ENCODE results near the gene LRRC37B. TPM values are rescaled to one million over a fixed set of nuclear protein-coding genes. Genes with fewer than 3 reads are reported as not detected.
"Not testable (repeated sequence)": the region's sequence is repeated elsewhere in the genome, so short reads cannot be mapped to it uniquely, and the experiment has no call there.

The LRRC37B gene
- total RNA-seq, 1 donor from 2014 or later = 27.6 TPM

- not testable (repeated sequence) for DNase-seq (ENCODE audit: low spot score, unreplicated experiment); H3K9me3 Mint-ChIP-seq (ENCODE audit: low read depth); H3K27me3 Mint-ChIP-seq; H3K4me3 Mint-ChIP-seq (ENCODE audit: low read depth); H3K27ac Mint-ChIP-seq; H3K36me3 Mint-ChIP-seq (ENCODE audit: insufficient read depth); H3K4me1 Mint-ChIP-seq (ENCODE audit: low read depth)
Measured at GRCh38 chr17:32092062-32092461, 84.9 kb downstream of the LRRC37B start.

DNA sequence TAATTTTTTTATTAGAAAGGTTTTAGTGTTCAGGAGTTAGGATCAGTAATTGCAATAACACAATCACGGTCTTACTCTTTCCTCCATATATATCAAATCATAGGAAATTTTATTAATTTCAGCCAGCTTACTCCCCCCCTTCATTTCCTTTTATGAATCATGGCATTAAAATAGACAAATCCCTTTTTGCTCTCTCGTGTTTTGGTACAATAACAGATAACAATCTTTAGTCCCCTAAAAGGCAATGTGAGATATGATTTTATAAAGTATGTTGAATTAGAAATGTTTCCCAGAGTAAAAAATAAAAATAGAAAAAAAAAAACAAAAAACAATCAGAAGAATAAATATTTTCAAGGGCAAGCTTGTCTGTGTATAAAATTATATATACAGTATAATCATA is 92.5 kb downstream of the LRRC37B start:
- H3K9me3 Mint-ChIP-seq (ENCODE audit: low read depth) = no peaks in the 10 kb centered on the region
- no peak overlapping the region for H3K27ac Mint-ChIP-seq
- no peak for DNase-seq (ENCODE audit: low spot score, unreplicated experiment)
- H3K4me3 Mint-ChIP-seq (ENCODE audit: low read depth) = no peak overlapping the region
- H3K4me1 Mint-ChIP-seq (ENCODE audit: low read depth) = peaks cover 2% of the 10 kb centered on the region
- no peaks in the 10 kb centered on the region for H3K36me3 Mint-ChIP-seq (ENCODE audit: insufficient read depth)
- peaks cover 7% of the 10 kb centered on the region for H3K27me3 Mint-ChIP-seq
- TF ChIP-seq, protein P1, sequence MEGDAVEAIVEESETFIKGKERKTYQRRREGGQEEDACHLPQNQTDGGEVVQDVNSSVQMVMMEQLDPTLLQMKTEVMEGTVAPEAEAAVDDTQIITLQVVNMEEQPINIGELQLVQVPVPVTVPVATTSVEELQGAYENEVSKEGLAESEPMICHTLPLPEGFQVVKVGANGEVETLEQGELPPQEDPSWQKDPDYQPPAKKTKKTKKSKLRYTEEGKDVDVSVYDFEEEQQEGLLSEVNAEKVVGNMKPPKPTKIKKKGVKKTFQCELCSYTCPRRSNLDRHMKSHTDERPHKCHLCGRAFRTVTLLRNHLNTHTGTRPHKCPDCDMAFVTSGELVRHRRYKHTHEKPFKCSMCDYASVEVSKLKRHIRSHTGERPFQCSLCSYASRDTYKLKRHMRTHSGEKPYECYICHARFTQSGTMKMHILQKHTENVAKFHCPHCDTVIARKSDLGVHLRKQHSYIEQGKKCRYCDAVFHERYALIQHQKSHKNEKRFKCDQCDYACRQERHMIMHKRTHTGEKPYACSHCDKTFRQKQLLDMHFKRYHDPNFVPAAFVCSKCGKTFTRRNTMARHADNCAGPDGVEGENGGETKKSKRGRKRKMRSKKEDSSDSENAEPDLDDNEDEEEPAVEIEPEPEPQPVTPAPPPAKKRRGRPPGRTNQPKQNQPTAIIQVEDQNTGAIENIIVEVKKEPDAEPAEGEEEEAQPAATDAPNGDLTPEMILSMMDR (IDR thresholded peaks at IDR 0.05; ENCODE audit: unreplicated experiment) = no peak

GRCh38 chr17:32100323-32100722 is 93.1 kb downstream of the LRRC37B start:
- H3K27me3 Mint-ChIP-seq; H3K36me3 Mint-ChIP-seq (ENCODE audit: insufficient read depth); H3K27ac Mint-ChIP-seq; H3K9me3 Mint-ChIP-seq (ENCODE audit: low read depth); H3K4me1 Mint-ChIP-seq (ENCODE audit: low read depth); H3K4me3 Mint-ChIP-seq (ENCODE audit: low read depth); DNase-seq (ENCODE audit: low spot score, unreplicated experiment): not testable (repeated sequence)

DNA sequence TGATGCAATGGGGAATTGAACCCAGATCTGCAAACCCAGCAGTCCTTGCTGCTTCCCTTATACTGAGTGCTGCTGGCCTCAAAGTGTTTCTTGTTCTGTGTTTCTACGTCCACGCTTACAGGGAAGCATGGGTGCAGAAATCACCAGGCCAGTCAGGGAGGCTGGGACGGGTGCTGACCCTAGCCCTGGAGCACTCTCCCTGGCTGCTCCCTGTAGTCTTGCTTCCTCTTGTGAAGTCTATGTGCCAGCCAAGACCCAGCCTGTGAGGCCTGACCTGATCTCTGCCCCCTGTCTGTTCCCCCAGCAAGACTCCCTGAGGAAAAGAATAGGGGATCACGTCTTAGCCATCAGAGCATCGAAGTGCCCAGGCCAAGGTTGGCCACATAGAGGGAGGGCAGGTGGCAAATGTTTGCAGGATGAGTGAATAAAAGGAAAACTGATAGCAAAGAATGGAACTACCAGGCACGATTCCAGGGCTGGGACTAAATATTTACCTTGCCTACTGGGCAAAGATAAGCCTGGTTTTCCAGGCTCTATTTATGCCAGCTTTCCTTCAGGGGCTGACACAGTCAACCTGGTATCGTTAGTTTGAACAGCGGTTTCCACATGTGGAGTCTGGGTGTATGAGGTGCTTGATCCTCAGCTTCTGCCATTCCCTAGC is 93.9 kb downstream of the LRRC37B start:
- no peak for DNase-seq (ENCODE audit: low spot score, unreplicated experiment)
- no peaks in the 10 kb centered on the region for H3K9me3 Mint-ChIP-seq (ENCODE audit: low read depth)
- TF ChIP-seq, protein P1 (IDR thresholded peaks at IDR 0.05; ENCODE audit: unreplicated experiment) = no peak
- H3K27ac Mint-ChIP-seq = no peak overlapping the region
- peaks cover 2% of the 10 kb centered on the region for H3K4me1 Mint-ChIP-seq (ENCODE audit: low read depth)
- H3K27me3 Mint-ChIP-seq = peaks cover 11% of the 10 kb centered on the region
- H3K36me3 Mint-ChIP-seq (ENCODE audit: insufficient read depth) = no peaks in the 10 kb centered on the region
- no peak overlapping the region for H3K4me3 Mint-ChIP-seq (ENCODE audit: low read depth)

- TF ChIP-seq, protein P1 (IDR thresholded peaks at IDR 0.05; ENCODE audit: unreplicated experiment) = no peak
- Mint-ChIP-seq H3K36me3 (ENCODE audit: insufficient read depth) (no peaks in the 10 kb centered on the region), H3K27ac (no peak overlapping the region), H3K4me3 (ENCODE audit: low read depth) (no peak overlapping the region), H3K27me3 (peaks cover 8% of the 10 kb centered on the region), H3K9me3 (ENCODE audit: low read depth) (no peaks in the 10 kb centered on the region), H3K4me1 (ENCODE audit: low read depth) (peaks cover 2% of the 10 kb centered on the region)
- DNase-seq (ENCODE audit: low spot score, unreplicated experiment) = no peak
Measured at GRCh38 chr17:32102172-32102571, 95.0 kb downstream of the LRRC37B start.

- TF ChIP-seq, protein P1 (IDR thresholded peaks at IDR 0.05; ENCODE audit: unreplicated experiment) = no peak
- DNase-seq (ENCODE audit: low spot score, unreplicated experiment) = no peak
- Mint-ChIP-seq H3K27me3 (peaks cover 8% of the 10 kb centered on the region), H3K4me3 (ENCODE audit: low read depth) (no peak overlapping the region), H3K36me3 (ENCODE audit: insufficient read depth) (no peaks in the 10 kb centered on the region), H3K27ac (no peak overlapping the region), H3K9me3 (ENCODE audit: low read depth) (no peaks in the 10 kb centered on the region), H3K4me1 (ENCODE audit: low read depth) (peaks cover 2% of the 10 kb centered on the region)
Measured at GRCh38 chr17:32102646-32103186, 95.5 kb downstream of the LRRC37B start.

Other genes starting within 250 kb of the LRRC37B start
- 33.6 and 37.8 TPM in 2 replicates for gene COPRS, start 148.1 kb upstream of the LRRC37B start, total RNA-seq
- gene UTP6, start 105.7 kb upstream of the LRRC37B start, total RNA-seq = 83.6 and 87.5 TPM in 2 replicates
- gene SUZ12, start 70.4 kb upstream of the LRRC37B start, total RNA-seq = 37.5 and 38.3 TPM in 2 replicates
- gene RHOT1, start 135.1 kb downstream of the LRRC37B start, total RNA-seq = 32.4 and 33.1 TPM in 2 replicates